ENCODE measurements around the gene CCDC74A.
"Not testable (repeated sequence)": the region's sequence is repeated elsewhere in the genome, so short reads cannot be mapped to it uniquely, and the experiment has no call there.

DNA sequence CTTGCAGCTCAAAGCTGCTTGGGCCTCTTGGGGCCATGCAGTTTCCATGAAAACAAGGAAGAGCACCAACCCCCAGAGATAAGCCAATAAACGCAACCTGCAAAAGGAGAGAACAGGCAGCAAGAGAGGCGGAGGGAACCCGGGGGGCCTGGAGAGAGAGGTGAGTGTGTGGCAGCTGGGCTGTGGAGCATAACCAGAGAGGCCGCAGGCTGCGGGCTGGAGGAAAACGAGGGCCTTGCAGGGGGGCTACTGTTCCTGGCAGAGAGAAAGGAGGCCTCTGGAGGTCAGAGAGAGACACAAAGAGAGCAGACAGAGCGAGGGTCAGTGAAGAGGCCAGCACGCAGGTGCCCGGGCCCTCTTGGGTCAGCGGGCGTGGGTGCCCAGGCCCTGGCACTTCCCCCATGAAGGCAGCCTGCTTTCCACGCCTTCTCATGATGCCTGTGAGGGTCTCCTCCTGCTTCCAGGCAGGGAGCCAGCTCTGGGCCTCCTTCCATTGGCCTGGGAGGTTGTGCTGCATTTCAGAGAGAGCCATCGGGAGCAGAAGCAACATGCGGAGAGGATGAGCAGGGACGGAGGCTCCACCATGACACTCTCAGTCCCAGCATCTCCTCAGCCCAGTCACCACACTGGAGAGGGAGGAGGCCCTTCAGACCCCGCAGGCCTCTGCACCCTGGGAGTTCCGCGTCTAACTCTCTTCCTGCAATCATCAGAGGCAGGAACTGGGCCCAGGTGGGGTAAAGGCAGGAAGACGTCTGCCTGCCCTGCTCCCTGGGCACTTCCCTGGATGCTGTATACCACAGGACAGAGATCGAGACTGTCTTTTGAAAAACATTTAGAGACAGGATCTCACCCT is 36.8 kb upstream of the CCDC74A start:
- TF ChIP-seq, protein P1, sequence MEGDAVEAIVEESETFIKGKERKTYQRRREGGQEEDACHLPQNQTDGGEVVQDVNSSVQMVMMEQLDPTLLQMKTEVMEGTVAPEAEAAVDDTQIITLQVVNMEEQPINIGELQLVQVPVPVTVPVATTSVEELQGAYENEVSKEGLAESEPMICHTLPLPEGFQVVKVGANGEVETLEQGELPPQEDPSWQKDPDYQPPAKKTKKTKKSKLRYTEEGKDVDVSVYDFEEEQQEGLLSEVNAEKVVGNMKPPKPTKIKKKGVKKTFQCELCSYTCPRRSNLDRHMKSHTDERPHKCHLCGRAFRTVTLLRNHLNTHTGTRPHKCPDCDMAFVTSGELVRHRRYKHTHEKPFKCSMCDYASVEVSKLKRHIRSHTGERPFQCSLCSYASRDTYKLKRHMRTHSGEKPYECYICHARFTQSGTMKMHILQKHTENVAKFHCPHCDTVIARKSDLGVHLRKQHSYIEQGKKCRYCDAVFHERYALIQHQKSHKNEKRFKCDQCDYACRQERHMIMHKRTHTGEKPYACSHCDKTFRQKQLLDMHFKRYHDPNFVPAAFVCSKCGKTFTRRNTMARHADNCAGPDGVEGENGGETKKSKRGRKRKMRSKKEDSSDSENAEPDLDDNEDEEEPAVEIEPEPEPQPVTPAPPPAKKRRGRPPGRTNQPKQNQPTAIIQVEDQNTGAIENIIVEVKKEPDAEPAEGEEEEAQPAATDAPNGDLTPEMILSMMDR (IDR thresholded peaks at IDR 0.05; ENCODE audit: low read depth, low read length): not testable (repeated sequence)
- not testable (repeated sequence) for TF ChIP-seq EZH2phosphoT487 (IDR thresholded peaks at IDR 0.05; ENCODE audit: low read depth)
